Right lobe of liver (tissue), 6 donors: ENCODE measurements around the gene NR1D1. TPM values are rescaled to one million over a fixed set of nuclear protein-coding genes. Genes with fewer than 3 reads are reported as not detected.

ENCODE experiments used
- ATAC-seq, 4 donors: fragments of 200-7000 bp; cut with Tn5 transposase; one replicate each; pipeline ENCODE4 v1.9.1; 2020; ENCODE audit warnings: mild to moderate bottlenecking in 4 of 4, moderate library complexity in 4 of 4
- DNase-seq, 3 donors: peaks; one replicate each; pipeline ENCODE4 v3.0.0-alpha.2; 2020
- H3K27ac ChIP-seq, 3 donors: fragments of 200-600 bp; one replicate each; pipeline ENCODE4 v1.8.0; 2022
- H3K27me3 ChIP-seq, 2 donors: fragments of 200-600 bp; one replicate each; pipeline ENCODE4 v1.8.0; 2022
- H3K36me3 ChIP-seq, 4 donors: fragments of 200-600 bp; sonication (generic) in 1 of 4; one replicate each; pipeline versions ENCODE4 v1.5.1 to v1.8.0; 2017 to 2022; ENCODE audit warnings: control low read depth in 1 of 4
- H3K4me1 ChIP-seq, 4 donors: fragments of 200-600 bp; sonication (generic) in 1 of 4; one replicate each; pipeline versions ENCODE4 v1.5.1 to v1.8.0; 2017 to 2022; ENCODE audit warnings: control low read depth in 1 of 4
- H3K4me3 ChIP-seq, 3 donors: fragments of 200-600 bp; one replicate each; pipeline ENCODE4 v1.8.0; 2022
- H3K9me3 ChIP-seq, 4 donors: fragments of 200-600 bp; sonication (generic) in 1 of 4; one replicate each; pipeline versions ENCODE4 v1.5.1 to v1.8.0; 2017 to 2022; ENCODE audit warnings: control low read depth in 1 of 4
- CTCF ChIP-seq, 4 donors: fragments of 200-600 bp in 3 of 4; fragments of 450-650 bp in 1 of 4; IDR thresholded peaks; one replicate each; pipeline versions ENCODE4 v1.5.1 to v1.8.0; 2016 to 2022; ENCODE audit warnings: antibody characterized with exemption in 4 of 4, mild to moderate bottlenecking in 2 of 4
- POLR2A ChIP-seq: fragments of 450-650 bp; IDR thresholded peaks from one replicate; pipeline ENCODE4 v1.6.1; 2017; ENCODE audit warnings: antibody characterized with exemption, mild to moderate bottlenecking
- WGBS: methylation state at CpG from one replicate; pipeline ENCODE4 v1.1.6; 2018; ENCODE audit warnings: low coverage, low lambda C conversion rate; ENCODE audit not compliant: insufficient coverage; ENCODE audit errors: missing lambda C conversion rate; 5-methylcytosine and 5-hydroxymethylcytosine counted together
- intact Hi-C, 2 donors: fragments of 100-400 bp; cut with DNase I; formaldehyde crosslinking; loops; one replicate each; pipeline versions ENCODE4 v1.11.2 to v1.14.1; 2022
- total RNA-seq, 6 experiments: library from RNA; depleted of rRNA in 2 of 6; stranded (reverse); fragments of >200 nt in 2 of 6; fragmentation: NEBNext Ultra II Directional in 3 of 6; extraction: Animal tissue kit (Norgen Biotek cat#: 25700) in 3 of 6; gene quantifications; one replicate each; pipeline versions ENCODE4 v1.1.0 to v1.2.4, GENCODE V29; 2016 to 2023
- donor health status: DM: no; HTN: yes; CAD: no.
- donor health status: DM: no; HTN: no; CAD: no.
- donor health status: DM: no; HTN: no; CAD: no.
- donor health status: DM: no; HTN: yes; CAD: no.
- donor health status: DM: no; HTN: yes; CAD: no.

Gene NR1D1
- total RNA-seq, 6 experiments from 2014 or later: 6.9 to 29.8 (median 16.0) TPM

GRCh38 chr17:40101367-40102210 lies 1.2 kb upstream of the NR1D1 start:
- intact Hi-C loops: no loop called here
- Histone ChIP-seq H3K4me1 (peaks cover 2 to 48% (median 20%) of the 10 kb centered on the region in 4 donors), H3K9me3 (no peaks in the 10 kb centered on the region), H3K27ac (peak overlapping the region; percentile 85 to 96 (median 93)), H3K4me3 (peak overlapping the region in 2 of 3 donors; percentile 89 to 92), H3K36me3 (peaks cover 0 to 9% (median 4%) of the 10 kb centered on the region in 4 donors), H3K27me3 (no peaks in the 10 kb centered on the region)
- DNase-seq (no peak), ATAC-seq (no peak)
- 47% methylated on average over 16 of the region's 16 CpGs for WGBS
- no peak for TF ChIP-seq POLR2A
- no peak for TF ChIP-seq CTCF (IDR thresholded peaks at IDR 0.05)

GRCh38 chr17:40100669-40101366 lies 429 bp upstream of the NR1D1 start:
- intact Hi-C loops: no loop called here
- 0% methylated on average over 7 of the region's 25 CpGs for WGBS
- peak; percentile 48 to 71 (median 57) for ATAC-seq
- Histone ChIP-seq H3K4me3 (peak overlapping the region; percentile 20 to 92 (median 89)), H3K27me3 (no peaks in the 10 kb centered on the region), H3K9me3 (no peaks in the 10 kb centered on the region), H3K27ac (peak overlapping the region; percentile 85 to 96 (median 93)), H3K36me3 (peaks cover 0 to 17% (median 8%) of the 10 kb centered on the region in 4 donors), H3K4me1 (peaks cover 2 to 51% (median 26%) of the 10 kb centered on the region in 4 donors)
- TF ChIP-seq CTCF (IDR thresholded peaks at IDR 0.05) (no peak), POLR2A (peak; percentile 1)
- peak; percentile 98 to 99 (median 99) for DNase-seq

- no peaks in the 10 kb centered on the region for H3K9me3 ChIP-seq
- peaks cover 0 to 27% (median 15%) of the 10 kb centered on the region in 4 donors for H3K36me3 ChIP-seq
- H3K4me1 ChIP-seq: peaks cover 2 to 61% (median 33%) of the 10 kb centered on the region in 4 donors
- 1% methylated on average over 20 of the region's 31 CpGs for WGBS
- H3K27me3 ChIP-seq: no peaks in the 10 kb centered on the region
- TF ChIP-seq CTCF (IDR thresholded peaks at IDR 0.05) (no peak), POLR2A (peak; percentile 17)
- peak overlapping the region; percentile 89 to 92 (median 91) for H3K4me3 ChIP-seq
- H3K27ac ChIP-seq: peak overlapping the region; percentile 93 to 96 (median 95)
- ATAC-seq (no peak), DNase-seq (no peak)
- intact Hi-C loops: no loop called here
Measured at GRCh38 chr17:40099619-40100418, 570 bp downstream of the NR1D1 start.
